Activated naive CD4-positive, alpha-beta T cell treated with anti-CD3 and anti-CD28 coated beads, Interleukin-2, amount 10 ng/mL, durations not matched to agents 7 days and 5 days (primary cell): Measurements from ENCODE around the gene TRIM9.
A peak's percentile ranks its signal among the peaks of the same experiment; 100 is the strongest.
"Not testable (repeated sequence)": the region's sequence is repeated elsewhere in the genome, so short reads cannot be mapped to it uniquely, and the experiment has no call there.

Experiments
- CTCF ChIA-PET: fragments of 350-600 bp; sonication (Branson Sonifier 250); formaldehyde crosslinking; loops from one replicate; lab custom pipeline; 2021; ENCODE audit warnings: antibody characterized with exemption; lab: Charles Lee
- DNase-seq: peaks from one replicate; pipeline ENCODE4 v3.0.0-alpha.2; 2020
- H3K27ac Mint-ChIP-seq: one replicate; pipeline ENCODE4 v1.8.0; 2021; ENCODE audit warnings: mild to moderate bottlenecking, moderate library complexity, mixed read lengths
- H3K27me3 Mint-ChIP-seq: one replicate; pipeline ENCODE4 v1.8.0; 2021; ENCODE audit warnings: mild to moderate bottlenecking, mixed read lengths
- H3K36me3 Mint-ChIP-seq: one replicate; pipeline ENCODE4 v1.8.0; 2021; ENCODE audit warnings: mixed read lengths
- H3K4me1 Mint-ChIP-seq: one replicate; pipeline ENCODE4 v1.8.0; 2021; ENCODE audit warnings: mixed read lengths
- H3K4me3 Mint-ChIP-seq: one replicate; pipeline ENCODE4 v1.8.0; 2021; ENCODE audit warnings: mild to moderate bottlenecking, moderate library complexity, mixed read lengths
- H3K9me3 Mint-ChIP-seq: one replicate; pipeline ENCODE4 v1.8.0; 2021; ENCODE audit warnings: mixed read lengths

Gene TRIM9

GRCh38 chr14:51018521-51018920 lies 76.4 kb downstream of the TRIM9 start:
- DNase-seq = no peak
- H3K9me3 Mint-ChIP-seq = no peaks in the 10 kb centered on the region
- H3K4me3 Mint-ChIP-seq = no peak overlapping the region
- CTCF ChIA-PET = no interaction called here
- H3K27me3 Mint-ChIP-seq = peaks cover 5% of the 10 kb centered on the region
- H3K36me3 Mint-ChIP-seq = no peaks in the 10 kb centered on the region
- no peak overlapping the region for H3K27ac Mint-ChIP-seq
- H3K4me1 Mint-ChIP-seq = no peaks in the 10 kb centered on the region

DNA sequence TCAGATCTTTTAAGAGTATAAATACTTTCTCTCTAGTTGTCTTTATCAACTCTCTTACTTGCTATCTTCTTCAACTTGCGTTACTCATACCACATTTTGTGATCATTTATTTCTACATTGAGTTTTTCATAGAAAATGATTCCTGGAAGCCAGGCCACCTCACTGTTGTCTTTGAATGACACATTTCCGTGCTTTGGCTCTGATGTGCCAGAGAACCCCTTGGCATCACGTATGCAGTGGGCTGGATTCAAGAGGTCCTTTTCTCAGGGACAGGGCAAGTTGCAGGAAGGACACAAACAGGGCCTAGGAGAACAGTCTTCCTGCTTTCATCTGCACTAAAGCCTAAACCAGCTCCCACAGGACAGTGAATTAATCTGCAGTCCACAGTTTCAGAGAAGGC lies 80.3 kb downstream of the TRIM9 start:
- Mint-ChIP-seq H3K4me3 (no peak overlapping the region), H3K36me3 (no peaks in the 10 kb centered on the region), H3K4me1 (no peaks in the 10 kb centered on the region), H3K9me3 (no peaks in the 10 kb centered on the region), H3K27ac (no peak overlapping the region), H3K27me3 (peaks cover 11% of the 10 kb centered on the region)
- CTCF ChIA-PET = no interaction called here
- no peak for DNase-seq

- Mint-ChIP-seq H3K27ac (no peak overlapping the region), H3K27me3 (peaks cover 11% of the 10 kb centered on the region), H3K9me3 (no peaks in the 10 kb centered on the region), H3K4me3 (no peak overlapping the region), H3K4me1 (no peaks in the 10 kb centered on the region), H3K36me3 (no peaks in the 10 kb centered on the region)
- DNase-seq = no peak
- CTCF ChIA-PET = no interaction called here
These were observed 80.8 kb downstream of the TRIM9 start for GRCh38 chr14:51014086-51014485.

GRCh38 chr14:51012055-51012454 lies 82.8 kb downstream of the TRIM9 start:
- H3K27ac Mint-ChIP-seq = no peak overlapping the region
- CTCF ChIA-PET = no interaction called here
- H3K9me3 Mint-ChIP-seq = no peaks in the 10 kb centered on the region
- H3K4me3 Mint-ChIP-seq = no peak overlapping the region
- H3K4me1 Mint-ChIP-seq = no peaks in the 10 kb centered on the region
- no peak for DNase-seq
- H3K27me3 Mint-ChIP-seq = peaks cover 11% of the 10 kb centered on the region
- no peaks in the 10 kb centered on the region for H3K36me3 Mint-ChIP-seq

DNA sequence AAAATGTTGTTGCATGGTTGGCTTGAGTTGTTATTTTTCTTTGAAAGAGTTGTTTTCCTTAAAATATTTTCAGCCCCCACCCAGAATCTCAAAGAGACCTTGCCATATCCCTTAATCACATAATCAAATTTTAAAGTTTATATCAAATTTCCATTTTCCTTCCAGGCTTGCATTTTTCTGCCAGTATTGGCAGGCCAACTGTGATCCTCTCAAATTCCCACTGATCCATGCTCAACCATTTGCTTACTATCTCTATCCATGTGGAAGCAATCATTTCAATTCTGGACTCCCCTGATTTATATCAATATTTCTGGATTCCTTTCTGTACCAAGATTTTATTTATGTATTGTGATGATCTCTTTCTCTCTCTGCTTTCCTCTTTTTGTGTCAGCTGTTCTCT lies 86.5 kb downstream of the TRIM9 start:
- Mint-ChIP-seq H3K9me3 (no peaks in the 10 kb centered on the region), H3K4me3 (no peak overlapping the region), H3K27ac (no peak overlapping the region), H3K36me3 (no peaks in the 10 kb centered on the region), H3K27me3 (peaks cover 5% of the 10 kb centered on the region), H3K4me1 (no peaks in the 10 kb centered on the region)
- CTCF ChIA-PET = no interaction called here
- DNase-seq = no peak

DNA sequence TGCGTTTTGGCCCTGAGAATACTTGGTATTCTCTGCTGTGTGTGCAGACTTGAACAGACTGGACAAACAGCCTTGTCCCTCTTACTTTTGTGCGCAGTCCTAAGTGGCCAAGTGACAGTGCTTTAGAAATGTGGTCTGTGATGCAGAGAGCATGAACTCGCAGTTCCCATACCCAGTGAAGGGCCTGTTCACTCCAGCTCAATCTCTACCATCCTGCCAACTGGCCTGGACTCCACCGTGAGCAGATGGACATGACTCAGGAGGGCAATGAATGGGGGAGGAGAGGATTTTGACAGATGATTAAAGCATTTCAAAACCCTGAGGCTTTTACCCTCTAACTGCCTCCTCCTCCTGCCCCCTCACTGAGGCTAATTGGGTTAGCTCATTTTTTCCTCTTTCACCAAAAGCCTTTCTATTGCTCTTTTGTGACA lies 88.1 kb downstream of the TRIM9 start:
- no peak for DNase-seq
- no peaks in the 10 kb centered on the region for H3K36me3 Mint-ChIP-seq
- no peak overlapping the region for H3K4me3 Mint-ChIP-seq
- H3K27ac Mint-ChIP-seq = no peak overlapping the region
- CTCF ChIA-PET = no interaction called here
- no peaks in the 10 kb centered on the region for H3K4me1 Mint-ChIP-seq
- no peaks in the 10 kb centered on the region for H3K9me3 Mint-ChIP-seq
- peaks cover 5% of the 10 kb centered on the region for H3K27me3 Mint-ChIP-seq

DNA sequence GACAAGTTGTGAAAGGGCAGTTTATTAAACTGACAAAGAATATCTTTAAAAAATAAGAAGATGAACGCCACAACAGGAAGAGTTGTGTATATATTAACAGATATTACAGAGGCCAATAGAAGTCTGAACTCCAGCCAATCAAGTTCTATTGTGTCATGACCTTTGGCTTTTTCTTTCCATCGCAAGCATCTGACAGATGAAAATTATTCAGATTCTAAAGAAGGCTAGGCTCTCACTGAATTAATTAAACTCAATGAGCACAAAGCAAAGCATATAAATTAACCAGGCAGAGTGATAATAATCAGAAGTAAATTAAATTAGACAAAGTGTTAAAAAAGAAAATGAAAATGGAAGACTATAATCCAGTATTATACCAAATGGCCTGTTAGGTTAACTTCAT lies 88.6 kb downstream of the TRIM9 start:
- CTCF ChIA-PET = no interaction called here
- Mint-ChIP-seq H3K27ac (no peak overlapping the region), H3K9me3 (no peaks in the 10 kb centered on the region), H3K4me3 (no peak overlapping the region), H3K4me1 (no peaks in the 10 kb centered on the region), H3K36me3 (no peaks in the 10 kb centered on the region), H3K27me3 (peaks cover 5% of the 10 kb centered on the region)
- no peak for DNase-seq

GRCh38 chr14:51004801-51005526 lies 89.9 kb downstream of the TRIM9 start:
- CTCF ChIA-PET = no interaction called here
- H3K36me3 Mint-ChIP-seq = no peaks in the 10 kb centered on the region
- no peaks in the 10 kb centered on the region for H3K4me1 Mint-ChIP-seq
- H3K9me3 Mint-ChIP-seq = no peaks in the 10 kb centered on the region
- H3K27me3 Mint-ChIP-seq = no peaks in the 10 kb centered on the region
- no peak overlapping the region for H3K4me3 Mint-ChIP-seq
- H3K27ac Mint-ChIP-seq = no peak overlapping the region
- no peak for DNase-seq

DNA sequence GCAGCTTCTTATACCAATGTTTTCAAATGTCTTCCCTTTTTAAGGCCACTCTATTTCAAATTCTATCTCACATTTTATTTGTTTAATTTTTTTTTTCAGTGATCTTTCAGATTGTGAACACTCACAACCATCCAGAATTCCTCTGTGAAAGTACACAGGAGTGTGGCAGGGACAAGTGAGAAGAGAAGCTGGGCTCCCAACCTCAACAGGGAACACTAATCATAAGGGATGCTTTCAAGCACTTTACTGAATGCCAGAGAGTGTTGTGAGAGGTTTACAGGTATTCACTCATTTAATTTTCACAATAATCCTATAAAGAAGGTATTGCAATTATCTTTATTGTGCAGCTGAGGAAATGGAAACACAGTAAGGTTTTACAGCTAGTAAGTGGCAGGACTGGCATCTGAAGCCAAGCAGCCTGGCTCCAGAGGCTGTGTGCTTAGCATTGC lies 90.5 kb downstream of the TRIM9 start:
- DNase-seq = no peak
- Mint-ChIP-seq H3K4me3 (no peak overlapping the region), H3K9me3 (no peaks in the 10 kb centered on the region), H3K36me3 (no peaks in the 10 kb centered on the region), H3K27ac (no peak overlapping the region), H3K4me1 (no peaks in the 10 kb centered on the region), H3K27me3 (no peaks in the 10 kb centered on the region)
- CTCF ChIA-PET = no interaction called here

DNA sequence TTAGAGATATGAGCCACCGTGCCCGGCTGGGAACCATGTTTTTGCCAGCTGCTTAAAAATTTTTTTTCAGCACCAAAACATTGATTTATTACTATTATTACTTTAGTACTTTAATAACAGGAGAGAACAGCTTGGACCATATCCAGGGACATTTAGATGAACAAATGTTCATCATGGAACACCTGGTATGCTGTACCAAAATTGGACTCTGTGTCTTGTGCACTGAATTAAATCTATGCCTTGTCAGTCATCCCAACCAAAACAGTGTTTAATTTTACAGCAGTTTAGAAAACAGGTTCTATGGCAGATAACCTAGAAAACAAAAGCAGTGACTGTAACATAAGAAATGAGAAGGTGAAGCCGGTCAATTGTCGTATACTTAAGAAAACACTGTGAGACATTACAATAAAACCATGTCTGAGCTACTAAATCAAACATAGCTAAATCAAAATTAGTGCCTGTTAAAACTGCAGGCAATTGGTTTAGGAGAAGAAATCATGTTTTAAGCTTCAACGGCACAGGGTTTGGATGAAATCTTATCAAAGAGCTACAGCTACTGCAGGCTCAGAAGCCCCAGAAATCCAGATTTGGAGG lies 92.4 kb downstream of the TRIM9 start:
- H3K9me3 Mint-ChIP-seq = no peaks in the 10 kb centered on the region

GRCh38 chr14:51000566-51000965 lies 94.3 kb downstream of the TRIM9 start:
- DNase-seq = no peak
- Mint-ChIP-seq H3K4me1 (no peaks in the 10 kb centered on the region), H3K27ac (no peak overlapping the region), H3K9me3 (no peaks in the 10 kb centered on the region), H3K27me3 (no peaks in the 10 kb centered on the region), H3K36me3 (no peaks in the 10 kb centered on the region), H3K4me3 (no peak overlapping the region)
- CTCF ChIA-PET = no interaction called here

More for the DNA sequence above, 92.4 kb downstream of the TRIM9 start:
- no peak for DNase-seq
- CTCF ChIA-PET = no interaction called here
- H3K36me3 Mint-ChIP-seq = no peaks in the 10 kb centered on the region
- H3K27me3 Mint-ChIP-seq = no peaks in the 10 kb centered on the region
- H3K4me3 Mint-ChIP-seq = no peak overlapping the region
- no peak overlapping the region for H3K27ac Mint-ChIP-seq
- H3K4me1 Mint-ChIP-seq = no peaks in the 10 kb centered on the region

DNA sequence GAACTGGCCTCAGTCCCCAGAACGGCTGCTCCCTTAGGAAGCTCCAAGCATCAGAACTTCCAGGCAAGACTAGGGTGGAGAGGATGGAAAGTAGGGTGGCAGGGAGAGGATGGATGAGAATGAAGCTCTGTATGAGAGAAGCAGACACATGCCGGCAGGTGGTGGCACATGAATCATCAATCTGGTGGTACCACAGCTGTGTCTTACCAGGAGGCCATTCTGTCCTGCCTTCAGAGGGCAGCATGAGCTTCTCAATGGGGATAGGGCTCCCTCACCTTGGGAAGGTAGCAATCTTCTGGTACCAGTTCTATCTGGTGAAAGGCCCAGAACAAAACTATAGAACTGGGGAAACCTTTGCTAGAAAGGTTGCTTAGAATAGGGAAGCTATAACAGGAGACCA lies 95.2 kb downstream of the TRIM9 start:
- no peaks in the 10 kb centered on the region for H3K27me3 Mint-ChIP-seq
- H3K4me1 Mint-ChIP-seq = no peaks in the 10 kb centered on the region
- CTCF ChIA-PET = no interaction called here
- H3K27ac Mint-ChIP-seq = peak overlapping the region; percentile 52
- H3K4me3 Mint-ChIP-seq = no peak overlapping the region
- no peak for DNase-seq
- no peaks in the 10 kb centered on the region for H3K36me3 Mint-ChIP-seq
- H3K9me3 Mint-ChIP-seq = no peaks in the 10 kb centered on the region

- DNase-seq = no peak
- no peaks in the 10 kb centered on the region for H3K4me1 Mint-ChIP-seq
- H3K27me3 Mint-ChIP-seq = no peaks in the 10 kb centered on the region
- no peaks in the 10 kb centered on the region for H3K9me3 Mint-ChIP-seq
- no peak overlapping the region for H3K4me3 Mint-ChIP-seq
- CTCF ChIA-PET = no interaction called here
- no peaks in the 10 kb centered on the region for H3K36me3 Mint-ChIP-seq
- H3K27ac Mint-ChIP-seq = no peak overlapping the region
These were observed 96.3 kb downstream of the TRIM9 start for GRCh38 chr14:50998612-50999011.

DNA sequence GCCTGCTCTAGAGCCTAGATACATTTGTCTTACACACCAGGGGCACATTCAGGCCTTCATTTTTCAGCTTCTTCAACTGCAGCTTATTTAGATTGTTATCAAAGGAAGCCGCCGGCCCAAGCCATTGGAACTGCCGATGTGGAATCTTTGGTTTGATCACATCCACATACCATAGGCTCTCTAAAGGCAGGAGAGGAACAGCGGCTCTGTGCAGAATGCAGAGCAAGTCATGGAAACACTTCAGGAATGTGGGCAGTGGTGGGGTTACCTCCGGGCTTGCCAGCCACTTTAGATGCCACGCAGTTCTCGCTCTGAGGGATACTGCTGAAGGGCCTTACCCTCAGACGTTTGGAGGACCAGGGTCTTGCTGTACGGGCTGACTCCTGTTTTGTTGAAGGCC lies 97.2 kb downstream of the TRIM9 start:
- Mint-ChIP-seq H3K9me3 (no peaks in the 10 kb centered on the region), H3K4me1 (no peaks in the 10 kb centered on the region), H3K36me3 (no peaks in the 10 kb centered on the region), H3K27ac (no peak overlapping the region), H3K27me3 (no peaks in the 10 kb centered on the region), H3K4me3 (no peak overlapping the region)
- DNase-seq = no peak
- CTCF ChIA-PET = no interaction called here

GRCh38 chr14:50994158-50994557 lies 100.7 kb downstream of the TRIM9 start:
- H3K9me3 Mint-ChIP-seq, H3K27ac Mint-ChIP-seq, H3K27me3 Mint-ChIP-seq, H3K4me3 Mint-ChIP-seq, CTCF ChIA-PET, H3K4me1 Mint-ChIP-seq, DNase-seq, H3K36me3 Mint-ChIP-seq: not testable (repeated sequence)
